WTC11 (cell line): ENCODE results near the gene ORC4. TPM values are rescaled to one million over a fixed set of nuclear protein-coding genes. Genes with fewer than 3 reads are reported as not detected.

Experiments
- ATAC-seq: fragments of 200-7000 bp; cut with Tn5 transposase; 2 replicates; pipeline ENCODE4 v1.10.0; 2021; ENCODE audit warnings: mild to moderate bottlenecking, moderate library complexity
- CTCF ChIA-PET: fragments of 300-600 bp; sonication (Branson Sonifier 250); formaldehyde crosslinking; loops from one replicate; lab custom pipeline; 2021; ENCODE audit warnings: antibody characterized with exemption; lab: Charles Lee
- POLR2A ChIA-PET: fragments of 350-600 bp; sonication (Branson Sonifier 250); formaldehyde crosslinking; loops from one replicate; lab custom pipeline; 2021; ENCODE audit warnings: antibody characterized with exemption; lab: Charles Lee
- DNase-seq: peaks from one replicate; pipeline ENCODE4 v3.0.0; 2021; ENCODE audit warnings: low spot score
- H3K27ac Mint-ChIP-seq: 2 replicates; pipeline ENCODE4 v1.8.0; 2021; ENCODE audit warnings: mixed read lengths
- H3K27me3 Mint-ChIP-seq: 2 replicates; pipeline ENCODE4 v1.8.0; 2021; ENCODE audit warnings: low read depth, mild to moderate bottlenecking, moderate library complexity, mixed read lengths
- H3K36me3 Mint-ChIP-seq: 2 replicates; pipeline ENCODE4 v1.8.0; 2021; ENCODE audit warnings: mixed read lengths
- H3K4me1 Mint-ChIP-seq: 2 replicates; pipeline ENCODE4 v1.8.0; 2022; ENCODE audit warnings: mixed read lengths
- H3K4me3 Mint-ChIP-seq: 2 replicates; pipeline ENCODE4 v1.8.0; 2021; ENCODE audit warnings: mild to moderate bottlenecking, moderate library complexity, mixed read lengths
- H3K9me3 Mint-ChIP-seq: 2 replicates; pipeline ENCODE4 v1.8.0; 2021; ENCODE audit warnings: mixed read lengths
- ELF4 ChIP-seq: sonication (generic); formaldehyde crosslinking; IDR thresholded peaks from 2 replicates; pipeline ENCODE4 v1.8.1; 2022; ENCODE audit warnings: low read depth, mild to moderate bottlenecking, moderate library complexity, missing genetic modification reagents
- ETV6 ChIP-seq: sonication (generic); formaldehyde crosslinking; IDR thresholded peaks from 2 replicates; pipeline ENCODE4 v1.8.1; 2022; ENCODE audit warnings: mild to moderate bottlenecking, missing genetic modification reagents
- GABPB1 ChIP-seq: sonication (generic); formaldehyde crosslinking; IDR thresholded peaks from 2 replicates; pipeline ENCODE4 v1.8.1; 2023; ENCODE audit warnings: mild to moderate bottlenecking, missing genetic modification reagents
- HMGA2 ChIP-seq: fragments of 250-450 bp; sonication (Bioruptor Pico); IDR thresholded peaks from 2 replicates; pipeline ENCODE4 v1.4.0; 2021; ENCODE audit warnings: mild to moderate bottlenecking, moderate library complexity
- PRRX2 ChIP-seq: fragments of 250-450 bp; sonication (Bioruptor Pico); IDR thresholded peaks from 2 replicates; pipeline ENCODE4 v1.8.0; 2021; ENCODE audit warnings: mild to moderate bottlenecking
- TEAD4 ChIP-seq: sonication (generic); formaldehyde crosslinking; IDR thresholded peaks from 2 replicates; pipeline ENCODE4 v1.8.0; 2022; ENCODE audit warnings: mild to moderate bottlenecking, missing genetic modification reagents
- ZNF232 ChIP-seq: sonication (generic); formaldehyde crosslinking; IDR thresholded peaks from 2 replicates; pipeline ENCODE4 v1.8.0; 2022; ENCODE audit warnings: mild to moderate bottlenecking, missing genetic modification reagents
- ZNF396 ChIP-seq: fragments of 250-450 bp; sonication (Bioruptor Pico); IDR thresholded peaks from 2 replicates; pipeline ENCODE4 v1.8.0; 2021; ENCODE audit warnings: mild to moderate bottlenecking, moderate library complexity, borderline replicate concordance
- ZNF416 ChIP-seq: fragments of 250-450 bp; sonication (Bioruptor Pico); IDR thresholded peaks from 2 replicates; pipeline ENCODE4 v1.9.0; 2021; ENCODE audit warnings: mild to moderate bottlenecking, inconsistent platforms
- total RNA-seq: library from RNA; stranded (reverse); gene quantifications from 3 replicates; pipeline ENCODE4 v1.2.3, GENCODE V29; 2021
- TF ChIP-seq, protein P1 (sequence below): sonication (generic); formaldehyde crosslinking; IDR thresholded peaks from 2 replicates; pipeline ENCODE4 v1.8.1; 2022; ENCODE audit warnings: missing genetic modification reagents, borderline replicate concordance
- TF ChIP-seq, protein P2 (sequence below): fragments of 250-450 bp; sonication (Bioruptor Pico); IDR thresholded peaks from 2 replicates; pipeline ENCODE4 v2.1.2; 2022; ENCODE audit warnings: mild to moderate bottlenecking, moderate library complexity
- TF ChIP-seq, protein P3 (sequence below): fragments of 250-450 bp; sonication (Bioruptor Pico); IDR thresholded peaks from 2 replicates; pipeline ENCODE4 v1.9.0; 2021; ENCODE audit warnings: mild to moderate bottlenecking
- TF ChIP-seq, protein P4 (sequence below): fragments of 250-450 bp; sonication (Bioruptor Pico); IDR thresholded peaks from 2 replicates; pipeline ENCODE4 v1.9.0; 2021; ENCODE audit warnings: moderate library complexity, mild to moderate bottlenecking, inconsistent platforms, borderline replicate concordance
- TF ChIP-seq, protein P5 (sequence below): sonication (generic); formaldehyde crosslinking; IDR thresholded peaks from 2 replicates; pipeline ENCODE4 v1.8.1; 2023; ENCODE audit warnings: mild to moderate bottlenecking, missing genetic modification reagents, moderate library complexity
- TF ChIP-seq, protein P6 (sequence below): sonication (generic); formaldehyde crosslinking; IDR thresholded peaks from 2 replicates; pipeline ENCODE4 v1.8.0; 2022; ENCODE audit warnings: mild to moderate bottlenecking, missing genetic modification reagents
- TF ChIP-seq, protein P7 (sequence below): sonication (generic); formaldehyde crosslinking; IDR thresholded peaks from 2 replicates; pipeline ENCODE4 v1.8.0; 2022; ENCODE audit warnings: mild to moderate bottlenecking, missing genetic modification reagents

The ORC4 gene
- total RNA-seq, 1 experiment from 2014 or later, result 57.9 TPM

DNA sequence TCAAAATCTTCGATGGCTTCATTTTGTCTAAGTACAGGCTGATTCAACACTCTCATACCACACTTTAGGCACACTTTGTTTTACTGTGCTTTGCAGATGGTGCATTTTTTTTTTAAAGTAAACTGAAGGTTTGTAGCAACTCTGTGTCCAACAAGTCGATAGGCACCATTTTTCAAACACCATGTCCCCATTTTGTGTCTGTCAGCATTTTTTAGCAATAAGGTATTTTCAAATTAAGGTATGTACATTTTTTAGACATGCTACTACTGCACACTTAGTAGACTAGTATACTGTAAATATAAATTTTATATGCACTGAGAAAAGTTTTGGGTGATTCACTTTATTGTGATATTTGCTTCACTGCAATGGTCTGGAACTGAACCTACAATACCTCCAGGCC lies 44.4 kb downstream of the ORC4 start (continued):
- TF ChIP-seq, protein P1, sequence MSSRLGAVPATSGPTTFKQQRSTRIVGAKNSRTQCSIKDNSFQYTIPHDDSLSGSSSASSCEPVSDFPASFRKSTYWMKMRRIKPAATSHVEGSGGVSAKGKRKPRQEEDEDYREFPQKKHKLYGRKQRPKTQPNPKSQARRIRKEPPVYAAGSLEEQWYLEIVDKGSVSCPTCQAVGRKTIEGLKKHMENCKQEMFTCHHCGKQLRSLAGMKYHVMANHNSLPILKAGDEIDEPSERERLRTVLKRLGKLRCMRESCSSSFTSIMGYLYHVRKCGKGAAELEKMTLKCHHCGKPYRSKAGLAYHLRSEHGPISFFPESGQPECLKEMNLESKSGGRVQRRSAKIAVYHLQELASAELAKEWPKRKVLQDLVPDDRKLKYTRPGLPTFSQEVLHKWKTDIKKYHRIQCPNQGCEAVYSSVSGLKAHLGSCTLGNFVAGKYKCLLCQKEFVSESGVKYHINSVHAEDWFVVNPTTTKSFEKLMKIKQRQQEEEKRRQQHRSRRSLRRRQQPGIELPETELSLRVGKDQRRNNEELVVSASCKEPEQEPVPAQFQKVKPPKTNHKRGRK (CRISPR knock-in tag), result no peak
- TF ChIP-seq, protein P2, sequence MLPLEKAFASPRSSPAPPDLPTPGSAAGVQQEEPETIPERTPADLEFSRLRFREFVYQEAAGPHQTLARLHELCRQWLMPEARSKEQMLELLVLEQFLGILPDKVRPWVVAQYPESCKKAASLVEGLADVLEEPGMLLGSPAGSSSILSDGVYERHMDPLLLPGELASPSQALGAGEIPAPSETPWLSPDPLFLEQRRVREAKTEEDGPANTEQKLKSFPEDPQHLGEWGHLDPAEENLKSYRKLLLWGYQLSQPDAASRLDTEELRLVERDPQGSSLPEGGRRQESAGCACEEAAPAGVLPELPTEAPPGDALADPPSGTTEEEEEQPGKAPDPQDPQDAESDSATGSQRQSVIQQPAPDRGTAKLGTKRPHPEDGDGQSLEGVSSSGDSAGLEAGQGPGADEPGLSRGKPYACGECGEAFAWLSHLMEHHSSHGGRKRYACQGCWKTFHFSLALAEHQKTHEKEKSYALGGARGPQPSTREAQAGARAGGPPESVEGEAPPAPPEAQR (CRISPR knock-in tag), result no peak
- no peak for TF ChIP-seq ZNF232 (CRISPR knock-in tag)
- TF ChIP-seq, protein P3, sequence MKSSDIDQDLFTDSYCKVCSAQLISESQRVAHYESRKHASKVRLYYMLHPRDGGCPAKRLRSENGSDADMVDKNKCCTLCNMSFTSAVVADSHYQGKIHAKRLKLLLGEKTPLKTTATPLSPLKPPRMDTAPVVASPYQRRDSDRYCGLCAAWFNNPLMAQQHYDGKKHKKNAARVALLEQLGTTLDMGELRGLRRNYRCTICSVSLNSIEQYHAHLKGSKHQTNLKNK (CRISPR knock-in tag), result no peak
- no peak for TF ChIP-seq ETV6 (CRISPR knock-in tag)
- TF ChIP-seq, all 79 proteins: peak for 0

DNA sequence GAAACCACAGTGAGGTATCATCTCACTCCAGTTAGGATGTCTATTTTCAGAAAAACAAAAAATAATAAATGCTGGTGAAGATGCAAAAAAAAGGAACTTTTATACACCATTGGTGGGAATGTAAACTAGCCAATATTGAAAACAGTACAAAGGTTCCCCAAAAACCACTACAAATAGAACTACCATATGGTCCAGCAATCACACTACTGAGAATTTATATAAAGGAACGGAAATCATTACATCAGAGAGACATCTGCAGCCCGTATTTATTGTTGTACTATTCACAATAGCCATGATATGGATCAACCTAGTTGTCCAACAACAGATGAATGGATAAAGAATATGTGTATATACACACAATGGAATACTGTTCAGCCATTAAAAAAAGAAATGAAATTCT lies 52.0 kb downstream of the ORC4 start:
- H3K4me1 Mint-ChIP-seq, result peaks cover under 1% of the 10 kb centered on the region; the same call in 1 of the 2 replicates
- peaks cover 39% of the 10 kb centered on the region for H3K36me3 Mint-ChIP-seq
- no peak for DNase-seq
- H3K27me3 Mint-ChIP-seq, result no peaks in the 10 kb centered on the region
- ChIA-PET POLR2A (no interaction called here), CTCF (no interaction called here)
- no peak overlapping the region for H3K4me3 Mint-ChIP-seq
- no peak for TF ChIP-seq ELF4
- no peak for TF ChIP-seq HMGA2 (CRISPR knock-in tag)
- TF ChIP-seq GABPB1 (CRISPR knock-in tag), result no peak
- TF ChIP-seq ZNF416, result no peak
- TF ChIP-seq, protein P4, sequence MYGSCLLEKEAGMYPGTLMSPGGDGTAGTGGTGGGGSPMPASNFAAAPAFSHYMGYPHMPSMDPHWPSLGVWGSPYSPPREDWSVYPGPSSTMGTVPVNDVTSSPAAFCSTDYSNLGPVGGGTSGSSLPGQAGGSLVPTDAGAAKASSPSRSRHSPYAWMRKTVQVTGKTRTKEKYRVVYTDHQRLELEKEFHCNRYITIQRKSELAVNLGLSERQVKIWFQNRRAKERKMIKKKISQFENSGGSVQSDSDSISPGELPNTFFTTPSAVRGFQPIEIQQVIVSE (CRISPR knock-in tag), result no peak
- TF ChIP-seq, protein P5, sequence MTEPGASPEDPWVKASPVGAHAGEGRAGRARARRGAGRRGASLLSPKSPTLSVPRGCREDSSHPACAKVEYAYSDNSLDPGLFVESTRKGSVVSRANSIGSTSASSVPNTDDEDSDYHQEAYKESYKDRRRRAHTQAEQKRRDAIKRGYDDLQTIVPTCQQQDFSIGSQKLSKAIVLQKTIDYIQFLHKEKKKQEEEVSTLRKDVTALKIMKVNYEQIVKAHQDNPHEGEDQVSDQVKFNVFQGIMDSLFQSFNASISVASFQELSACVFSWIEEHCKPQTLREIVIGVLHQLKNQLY, result no peak
- no peak overlapping the region for H3K27ac Mint-ChIP-seq
- peaks cover 17% of the 10 kb centered on the region for H3K9me3 Mint-ChIP-seq
- ATAC-seq, result no peak

DNA sequence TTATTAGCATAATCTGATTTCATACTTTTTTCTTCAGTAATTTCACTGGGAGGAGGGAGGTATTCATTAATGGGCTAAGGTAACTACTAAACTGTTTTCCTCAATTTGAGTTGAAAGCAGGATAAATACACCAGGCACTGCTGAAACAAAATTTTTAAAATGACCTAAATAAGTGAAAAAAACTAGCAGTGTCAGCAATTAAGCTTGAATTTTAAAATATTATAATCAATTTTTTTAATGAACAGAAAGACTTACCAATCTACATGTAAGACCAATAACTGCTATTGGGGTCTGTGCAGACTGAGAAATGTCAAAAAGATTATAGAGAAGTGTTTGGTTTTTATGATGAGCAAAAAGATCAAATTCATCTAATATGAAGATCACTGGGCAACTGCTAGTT lies 68.4 kb downstream of the ORC4 start:
- ATAC-seq (no peak), DNase-seq (no peak)
- Mint-ChIP-seq H3K27ac (no peak overlapping the region), H3K4me1 (no peaks in the 10 kb centered on the region), H3K36me3 (peaks cover 17% of the 10 kb centered on the region), H3K4me3 (no peak overlapping the region), H3K27me3 (no peaks in the 10 kb centered on the region), H3K9me3 (no peaks in the 10 kb centered on the region)
- ChIA-PET POLR2A (no interaction called here), CTCF (no interaction called here)
- no peak for TF ChIP-seq TEAD4 (CRISPR knock-in tag)
- TF ChIP-seq, protein P6, sequence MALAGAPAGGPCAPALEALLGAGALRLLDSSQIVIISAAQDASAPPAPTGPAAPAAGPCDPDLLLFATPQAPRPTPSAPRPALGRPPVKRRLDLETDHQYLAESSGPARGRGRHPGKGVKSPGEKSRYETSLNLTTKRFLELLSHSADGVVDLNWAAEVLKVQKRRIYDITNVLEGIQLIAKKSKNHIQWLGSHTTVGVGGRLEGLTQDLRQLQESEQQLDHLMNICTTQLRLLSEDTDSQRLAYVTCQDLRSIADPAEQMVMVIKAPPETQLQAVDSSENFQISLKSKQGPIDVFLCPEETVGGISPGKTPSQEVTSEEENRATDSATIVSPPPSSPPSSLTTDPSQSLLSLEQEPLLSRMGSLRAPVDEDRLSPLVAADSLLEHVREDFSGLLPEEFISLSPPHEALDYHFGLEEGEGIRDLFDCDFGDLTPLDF (CRISPR knock-in tag), result no peak
- no peak for TF ChIP-seq ZNF396 (CRISPR knock-in tag)
- TF ChIP-seq, protein P7, sequence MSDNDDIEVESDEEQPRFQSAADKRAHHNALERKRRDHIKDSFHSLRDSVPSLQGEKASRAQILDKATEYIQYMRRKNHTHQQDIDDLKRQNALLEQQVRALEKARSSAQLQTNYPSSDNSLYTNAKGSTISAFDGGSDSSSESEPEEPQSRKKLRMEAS (CRISPR knock-in tag), result no peak
- TF ChIP-seq PRRX2 (CRISPR knock-in tag), result no peak
